Measurements from ENCODE around the gene POPDC2.

DNA sequence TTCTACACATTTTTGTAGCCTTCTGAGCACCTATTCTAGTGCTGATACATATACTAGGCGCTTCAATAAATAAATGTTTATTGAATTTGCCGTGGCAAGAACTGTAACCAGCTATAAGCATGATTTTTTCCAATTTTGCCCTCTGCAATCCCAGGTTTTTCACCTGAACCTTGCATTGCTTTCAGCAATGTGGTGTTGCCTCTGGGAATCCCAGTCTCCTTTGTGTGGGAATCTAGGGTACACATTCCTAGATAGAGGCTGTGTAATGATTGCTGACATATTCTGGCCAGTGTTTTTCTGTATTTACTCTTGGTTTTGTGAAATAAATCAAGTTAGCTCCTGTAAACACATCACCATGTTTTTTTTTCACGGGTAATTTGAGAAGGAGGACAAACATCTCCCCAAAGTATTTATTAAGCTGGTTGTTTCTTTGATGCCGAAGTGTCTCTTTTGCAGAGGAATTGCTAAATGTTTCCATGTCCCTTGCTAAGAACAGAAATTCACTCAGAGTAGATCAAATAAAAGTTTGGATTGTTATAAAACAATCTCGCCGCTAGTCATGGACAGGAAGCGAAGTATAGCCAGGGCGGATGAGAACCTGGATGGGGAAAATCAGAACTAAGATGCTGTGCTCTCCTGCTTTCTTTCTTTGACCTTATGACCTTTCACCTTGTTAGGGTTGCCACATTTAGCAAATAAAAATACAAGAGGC, 43.6 kb upstream of the POPDC2 start:
- TF ChIP-seq, protein P1, sequence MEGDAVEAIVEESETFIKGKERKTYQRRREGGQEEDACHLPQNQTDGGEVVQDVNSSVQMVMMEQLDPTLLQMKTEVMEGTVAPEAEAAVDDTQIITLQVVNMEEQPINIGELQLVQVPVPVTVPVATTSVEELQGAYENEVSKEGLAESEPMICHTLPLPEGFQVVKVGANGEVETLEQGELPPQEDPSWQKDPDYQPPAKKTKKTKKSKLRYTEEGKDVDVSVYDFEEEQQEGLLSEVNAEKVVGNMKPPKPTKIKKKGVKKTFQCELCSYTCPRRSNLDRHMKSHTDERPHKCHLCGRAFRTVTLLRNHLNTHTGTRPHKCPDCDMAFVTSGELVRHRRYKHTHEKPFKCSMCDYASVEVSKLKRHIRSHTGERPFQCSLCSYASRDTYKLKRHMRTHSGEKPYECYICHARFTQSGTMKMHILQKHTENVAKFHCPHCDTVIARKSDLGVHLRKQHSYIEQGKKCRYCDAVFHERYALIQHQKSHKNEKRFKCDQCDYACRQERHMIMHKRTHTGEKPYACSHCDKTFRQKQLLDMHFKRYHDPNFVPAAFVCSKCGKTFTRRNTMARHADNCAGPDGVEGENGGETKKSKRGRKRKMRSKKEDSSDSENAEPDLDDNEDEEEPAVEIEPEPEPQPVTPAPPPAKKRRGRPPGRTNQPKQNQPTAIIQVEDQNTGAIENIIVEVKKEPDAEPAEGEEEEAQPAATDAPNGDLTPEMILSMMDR (IDR thresholded peaks at IDR 0.05): no peak
- TF ChIP-seq POLR2AphosphoS5 (IDR thresholded peaks at IDR 0.05; ENCODE audit: low read depth, low read length): no peak
- TF ChIP-seq SIN3A (IDR thresholded peaks at IDR 0.05; ENCODE audit: borderline replicate concordance, insufficient read depth, low read depth, low read length): no peak
- TF ChIP-seq, protein P2, sequence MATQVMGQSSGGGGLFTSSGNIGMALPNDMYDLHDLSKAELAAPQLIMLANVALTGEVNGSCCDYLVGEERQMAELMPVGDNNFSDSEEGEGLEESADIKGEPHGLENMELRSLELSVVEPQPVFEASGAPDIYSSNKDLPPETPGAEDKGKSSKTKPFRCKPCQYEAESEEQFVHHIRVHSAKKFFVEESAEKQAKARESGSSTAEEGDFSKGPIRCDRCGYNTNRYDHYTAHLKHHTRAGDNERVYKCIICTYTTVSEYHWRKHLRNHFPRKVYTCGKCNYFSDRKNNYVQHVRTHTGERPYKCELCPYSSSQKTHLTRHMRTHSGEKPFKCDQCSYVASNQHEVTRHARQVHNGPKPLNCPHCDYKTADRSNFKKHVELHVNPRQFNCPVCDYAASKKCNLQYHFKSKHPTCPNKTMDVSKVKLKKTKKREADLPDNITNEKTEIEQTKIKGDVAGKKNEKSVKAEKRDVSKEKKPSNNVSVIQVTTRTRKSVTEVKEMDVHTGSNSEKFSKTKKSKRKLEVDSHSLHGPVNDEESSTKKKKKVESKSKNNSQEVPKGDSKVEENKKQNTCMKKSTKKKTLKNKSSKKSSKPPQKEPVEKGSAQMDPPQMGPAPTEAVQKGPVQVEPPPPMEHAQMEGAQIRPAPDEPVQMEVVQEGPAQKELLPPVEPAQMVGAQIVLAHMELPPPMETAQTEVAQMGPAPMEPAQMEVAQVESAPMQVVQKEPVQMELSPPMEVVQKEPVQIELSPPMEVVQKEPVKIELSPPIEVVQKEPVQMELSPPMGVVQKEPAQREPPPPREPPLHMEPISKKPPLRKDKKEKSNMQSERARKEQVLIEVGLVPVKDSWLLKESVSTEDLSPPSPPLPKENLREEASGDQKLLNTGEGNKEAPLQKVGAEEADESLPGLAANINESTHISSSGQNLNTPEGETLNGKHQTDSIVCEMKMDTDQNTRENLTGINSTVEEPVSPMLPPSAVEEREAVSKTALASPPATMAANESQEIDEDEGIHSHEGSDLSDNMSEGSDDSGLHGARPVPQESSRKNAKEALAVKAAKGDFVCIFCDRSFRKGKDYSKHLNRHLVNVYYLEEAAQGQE (IDR thresholded peaks at IDR 0.05; ENCODE audit: insufficient read depth in 1 of 2, low read depth in 2 of 2, low read length in 1 of 2): no peak
- no peak for TF ChIP-seq TCF7L2 (IDR thresholded peaks at IDR 0.05; ENCODE audit: low read depth, low read length)

All from Panc1 (cell line).